CD4-positive, alpha-beta memory T cell (primary cell): ENCODE results near the gene NCKAP5. TPM values are rescaled to one million over a fixed set of nuclear protein-coding genes. Genes with fewer than 3 reads are reported as not detected.

Experiments
- CTCF ChIA-PET: fragments of 350-600 bp; sonication (Branson Sonifier 250); formaldehyde crosslinking; loops from one replicate; lab custom pipeline; 2021; ENCODE audit warnings: inconsistent platforms; ENCODE audit not compliant: partially characterized antibody; lab: Charles Lee
- POLR2A ChIA-PET: fragments of 350-600 bp; sonication (Branson Sonifier 250); formaldehyde crosslinking; loops from one replicate; lab custom pipeline; 2021; ENCODE audit not compliant: partially characterized antibody; lab: Charles Lee
- DNase-seq, 5 donors: peaks; one replicate each; pipeline versions ENCODE4 v3.0.0 to v3.0.0-alpha.2; 2020 to 2022; ENCODE audit warnings: mixed read lengths in 1 of 5
- H3K27ac ChIP-seq: one replicate; pipeline ENCODE4 v1.7.0; 2013; ENCODE audit warnings: low read depth, low read length
- H3K27me3 ChIP-seq: 2 replicates; pipeline ENCODE4 v1.7.0; 2013; ENCODE audit warnings: mild to moderate bottlenecking, low read length, moderate library complexity; ENCODE audit not compliant: insufficient read depth
- H3K36me3 ChIP-seq: 2 replicates; pipeline ENCODE4 v1.7.0; 2013; ENCODE audit warnings: mild to moderate bottlenecking, low read length, moderate library complexity; ENCODE audit not compliant: insufficient read depth
- H3K4me1 ChIP-seq: 2 replicates; pipeline ENCODE4 v1.7.0; 2013; ENCODE audit warnings: mild to moderate bottlenecking, low read length, moderate library complexity; ENCODE audit not compliant: insufficient read depth
- H3K4me3 ChIP-seq, 2 donors: one replicate each; pipeline ENCODE4 v1.7.0; 2013; ENCODE audit warnings: low read length in 2 of 2, mild to moderate bottlenecking in 1 of 2
- H3K9me3 ChIP-seq, 2 donors: one replicate each; pipeline ENCODE4 v1.7.0; 2013; ENCODE audit warnings: low read length in 2 of 2, control low read depth in 1 of 2; ENCODE audit not compliant: control insufficient read depth in 1 of 2
- H3K27ac Mint-ChIP-seq, 7 donors: one replicate each; pipeline ENCODE4 v1.8.0; 2020 to 2021; ENCODE audit warnings: mixed read lengths in 7 of 7, mild to moderate bottlenecking in 6 of 7, inconsistent platforms in 3 of 7, moderate library complexity in 3 of 7
- H3K27me3 Mint-ChIP-seq, 2 donors: one replicate each; pipeline ENCODE4 v1.8.0; 2020 to 2021; ENCODE audit warnings: mixed read lengths in 2 of 2
- H3K36me3 Mint-ChIP-seq, 2 donors: one replicate each; pipeline ENCODE4 v1.8.0; 2020 to 2021; ENCODE audit warnings: mixed read lengths in 2 of 2, inconsistent platforms in 1 of 2, mild to moderate bottlenecking in 1 of 2
- H3K4me1 Mint-ChIP-seq, 4 donors: one replicate each; pipeline ENCODE4 v1.8.0; 2020 to 2021; ENCODE audit warnings: mixed read lengths in 4 of 4, mild to moderate bottlenecking in 1 of 4
- H3K4me3 Mint-ChIP-seq, 8 donors: one replicate each; pipeline ENCODE4 v1.8.0; 2020 to 2021; ENCODE audit warnings: mixed read lengths in 8 of 8, mild to moderate bottlenecking in 7 of 8, moderate library complexity in 6 of 8, inconsistent platforms in 3 of 8
- H3K9me3 Mint-ChIP-seq, 8 donors: one replicate each; pipeline ENCODE4 v1.8.0; 2020 to 2021; ENCODE audit warnings: mixed read lengths in 8 of 8, mild to moderate bottlenecking in 5 of 8, inconsistent platforms in 3 of 8, moderate library complexity in 1 of 8
- intact Hi-C: fragments of 100-400 bp; cut with micrococcal nuclease; formaldehyde crosslinking; loops from one replicate; pipeline ENCODE4 v1.15.1; 2023
- polyA plus RNA-seq, 2 donors: library from polyadenylated mRNA; unstranded; fragments of 300-500 nt; fragmentation: Illumina TruSeq; gene quantifications; one replicate each; pipeline ENCODE4 v1.2.3, GENCODE V29; 2021
- total RNA-seq, 2 experiments: library from RNA; stranded (reverse); gene quantifications; one replicate each; pipeline ENCODE4 v1.2.3, GENCODE V29; 2021

Gene NCKAP5
- total and polyA plus RNA-seq, 4 experiments from 2014 or later: not detected

- Mint-ChIP-seq H3K4me1 (no peaks in the 10 kb centered on the region), H3K4me3 (no peak overlapping the region), H3K27me3 (peaks cover 0 to 5% of the 10 kb centered on the region in 2 donors), H3K27ac (no peak overlapping the region), H3K36me3 (no peaks in the 10 kb centered on the region), H3K9me3 (peaks cover 0 to 4% (median 1%) of the 10 kb centered on the region in 8 donors)
- H3K27ac ChIP-seq: no peak overlapping the region
- H3K27me3 ChIP-seq: no peaks in the 10 kb centered on the region
- CTCF ChIA-PET: no interaction called here
- POLR2A ChIA-PET: no interaction called here
- H3K4me1 ChIP-seq: no peaks in the 10 kb centered on the region
- intact Hi-C loops: no loop called here
- no peak overlapping the region for H3K4me3 ChIP-seq
- no peak for DNase-seq
- no peaks in the 10 kb centered on the region for H3K36me3 ChIP-seq
- H3K9me3 ChIP-seq: no peaks in the 10 kb centered on the region
Observed at GRCh38 chr2:133591164-133591563, 22.9 kb upstream of the NCKAP5 start.

DNA sequence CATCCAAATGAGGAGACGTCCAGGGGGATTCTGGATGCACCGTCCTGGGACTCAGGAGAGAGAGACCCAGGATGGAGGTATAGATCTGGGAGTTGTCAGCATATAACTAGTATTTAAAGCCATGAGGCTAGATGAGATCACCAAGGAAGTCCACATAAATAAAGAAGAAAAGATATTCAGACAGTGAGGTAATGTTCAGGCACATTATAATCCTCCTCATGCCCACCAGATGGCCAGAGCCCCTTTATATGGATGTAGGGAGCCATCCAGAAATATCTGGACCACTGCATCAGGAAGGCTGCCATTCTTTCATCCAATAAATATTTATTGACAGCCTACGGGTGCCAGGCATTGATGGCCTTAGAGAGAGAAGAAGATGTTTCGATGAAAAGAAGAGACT lies 21.2 kb upstream of the NCKAP5 start:
- no peak overlapping the region for H3K4me3 Mint-ChIP-seq
- ChIA-PET CTCF (no interaction called here), POLR2A (no interaction called here)
- H3K36me3 Mint-ChIP-seq: no peaks in the 10 kb centered on the region
- H3K4me1 Mint-ChIP-seq: no peaks in the 10 kb centered on the region
- H3K4me3 ChIP-seq: no peak overlapping the region
- no peaks in the 10 kb centered on the region for H3K4me1 ChIP-seq
- intact Hi-C loops: no loop called here
- no peak overlapping the region for H3K27ac Mint-ChIP-seq
- no peaks in the 10 kb centered on the region for H3K36me3 ChIP-seq
- H3K9me3 Mint-ChIP-seq: peaks cover 0 to 4% (median 0%) of the 10 kb centered on the region in 8 donors
- no peak for DNase-seq
- no peaks in the 10 kb centered on the region for H3K27me3 ChIP-seq
- no peak overlapping the region for H3K27ac ChIP-seq
- H3K27me3 Mint-ChIP-seq: peaks cover 0 to 5% of the 10 kb centered on the region in 2 donors
- H3K9me3 ChIP-seq: no peaks in the 10 kb centered on the region

DNA sequence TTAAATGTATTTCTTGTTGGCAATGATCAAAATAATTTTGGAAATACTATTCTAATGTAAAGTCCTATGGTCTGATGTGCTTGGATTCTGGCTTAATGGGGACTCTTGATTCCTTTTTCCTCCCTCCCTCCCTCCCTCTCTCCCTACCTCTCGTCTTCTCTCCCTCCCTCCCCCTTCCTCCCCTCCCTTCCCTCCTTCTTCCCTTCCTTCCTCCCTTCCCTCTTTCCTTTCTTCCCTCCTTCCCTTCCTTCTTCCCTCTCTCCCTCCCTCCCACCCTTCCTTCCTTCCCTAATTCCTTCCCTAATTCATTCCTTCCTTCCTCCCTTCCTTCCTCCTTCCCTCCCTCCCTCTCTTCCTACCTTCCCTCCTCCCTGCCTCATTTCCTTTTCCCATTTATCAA lies 19.9 kb upstream of the NCKAP5 start:
- no peak overlapping the region for H3K27ac Mint-ChIP-seq
- intact Hi-C loops: no loop called here
- POLR2A ChIA-PET: no interaction called here
- H3K27me3 Mint-ChIP-seq: peaks cover 0 to 5% of the 10 kb centered on the region in 2 donors
- no peaks in the 10 kb centered on the region for H3K36me3 Mint-ChIP-seq
- H3K9me3 Mint-ChIP-seq: peaks cover 0 to 4% (median 2%) of the 10 kb centered on the region in 8 donors
- Histone ChIP-seq H3K36me3 (no peaks in the 10 kb centered on the region), H3K4me3 (no peak overlapping the region), H3K9me3 (no peaks in the 10 kb centered on the region), H3K27ac (no peak overlapping the region), H3K27me3 (no peaks in the 10 kb centered on the region), H3K4me1 (no peaks in the 10 kb centered on the region)
- CTCF ChIA-PET: no interaction called here
- DNase-seq: no peak
- no peaks in the 10 kb centered on the region for H3K4me1 Mint-ChIP-seq
- H3K4me3 Mint-ChIP-seq: no peak overlapping the region

DNA sequence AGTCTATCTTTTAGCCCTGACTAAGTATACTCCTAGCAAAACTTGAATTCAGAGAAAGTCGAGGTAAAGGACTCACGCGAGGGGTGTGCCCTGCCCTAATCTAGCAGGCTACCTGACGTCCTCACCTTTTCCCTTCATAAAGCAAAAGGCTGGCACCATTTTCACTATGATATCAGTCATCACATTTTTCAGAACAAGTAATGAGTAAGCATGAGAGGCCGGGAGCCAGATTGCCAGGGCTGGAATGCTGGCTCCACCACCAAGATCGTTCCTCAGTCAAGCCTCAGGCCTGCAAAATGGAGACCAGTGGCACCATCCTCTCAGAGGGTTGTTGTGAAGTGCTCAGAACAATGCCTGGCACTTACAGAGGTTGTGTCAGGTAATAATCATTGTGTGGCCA lies 18.7 kb upstream of the NCKAP5 start:
- ChIA-PET CTCF (no interaction called here), POLR2A (no interaction called here)
- Histone ChIP-seq H3K36me3 (no peaks in the 10 kb centered on the region), H3K27me3 (no peaks in the 10 kb centered on the region), H3K4me3 (no peak overlapping the region), H3K27ac (no peak overlapping the region), H3K9me3 (no peaks in the 10 kb centered on the region), H3K4me1 (no peaks in the 10 kb centered on the region)
- peaks cover 0 to 5% of the 10 kb centered on the region in 2 donors for H3K27me3 Mint-ChIP-seq
- peaks cover 0 to 4% (median 1%) of the 10 kb centered on the region in 8 donors for H3K9me3 Mint-ChIP-seq
- H3K27ac Mint-ChIP-seq: no peak overlapping the region
- no peak for DNase-seq
- no peaks in the 10 kb centered on the region for H3K4me1 Mint-ChIP-seq
- intact Hi-C loops: no loop called here
- no peaks in the 10 kb centered on the region for H3K36me3 Mint-ChIP-seq
- no peak overlapping the region for H3K4me3 Mint-ChIP-seq

DNA sequence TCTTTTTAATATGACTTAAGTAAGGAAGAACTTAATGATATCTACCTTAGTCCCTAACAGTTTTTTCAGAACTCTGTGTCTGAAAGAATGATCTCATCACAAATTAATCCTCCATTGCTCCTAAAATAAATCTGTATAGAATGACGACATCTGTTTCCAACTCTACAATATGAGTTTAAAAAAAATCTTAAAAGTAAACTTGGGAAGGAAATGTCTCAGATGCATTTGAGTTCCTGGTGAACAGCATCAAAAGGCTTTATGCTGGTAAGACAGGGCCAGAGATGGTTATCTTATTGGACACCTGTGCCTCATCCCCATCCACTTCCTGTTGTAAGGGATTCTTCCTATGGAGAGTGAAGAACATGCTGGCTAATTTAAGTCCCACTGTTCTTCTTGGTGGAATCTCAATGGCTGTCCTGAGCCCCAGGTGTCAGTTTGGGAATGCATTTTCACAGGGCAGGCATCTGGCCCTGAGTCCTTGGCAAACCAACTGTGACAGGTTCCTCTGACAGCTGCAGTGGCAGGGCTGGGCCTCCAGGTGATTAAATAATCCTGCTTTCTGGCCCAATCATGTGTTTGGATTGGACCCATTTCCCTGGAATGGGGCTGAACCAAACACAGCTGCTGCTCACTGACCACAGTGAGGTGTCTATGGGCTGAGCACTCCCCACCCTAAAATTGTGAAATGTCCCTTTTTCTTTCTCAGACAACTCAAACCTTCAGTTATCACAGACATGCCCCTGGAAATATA lies 12.9 kb upstream of the NCKAP5 start:
- Mint-ChIP-seq H3K27ac (no peak overlapping the region), H3K36me3 (no peaks in the 10 kb centered on the region), H3K4me3 (no peak overlapping the region), H3K9me3 (peaks cover 0 to 4% (median 0%) of the 10 kb centered on the region in 8 donors), H3K4me1 (no peaks in the 10 kb centered on the region), H3K27me3 (peaks cover 0 to 1% of the 10 kb centered on the region in 2 donors)
- Histone ChIP-seq H3K4me3 (no peak overlapping the region), H3K36me3 (no peaks in the 10 kb centered on the region), H3K27me3 (no peaks in the 10 kb centered on the region), H3K27ac (no peak overlapping the region), H3K4me1 (no peaks in the 10 kb centered on the region), H3K9me3 (no peaks in the 10 kb centered on the region)
- intact Hi-C loops: no loop called here
- no peak for DNase-seq
- POLR2A ChIA-PET: no interaction called here
- CTCF ChIA-PET: no interaction called here

GRCh38 chr2:133579274-133579673 lies 11.0 kb upstream of the NCKAP5 start:
- H3K4me3 Mint-ChIP-seq: no peak overlapping the region
- H3K27ac ChIP-seq: no peak overlapping the region
- peaks cover 0 to 4% (median 0%) of the 10 kb centered on the region in 8 donors for H3K9me3 Mint-ChIP-seq
- H3K36me3 ChIP-seq: no peaks in the 10 kb centered on the region
- H3K4me1 ChIP-seq: no peaks in the 10 kb centered on the region
- no peak overlapping the region for H3K4me3 ChIP-seq
- no peaks in the 10 kb centered on the region for H3K27me3 ChIP-seq
- H3K27me3 Mint-ChIP-seq: peaks cover 0 to 1% of the 10 kb centered on the region in 2 donors
- H3K27ac Mint-ChIP-seq: peak overlapping the region in 1 of 7 donors; percentile 10
- H3K4me1 Mint-ChIP-seq: no peaks in the 10 kb centered on the region
- ChIA-PET CTCF (no interaction called here), POLR2A (no interaction called here)
- no peaks in the 10 kb centered on the region for H3K9me3 ChIP-seq
- no peaks in the 10 kb centered on the region for H3K36me3 Mint-ChIP-seq
- intact Hi-C loops: no loop called here
- DNase-seq: no peak

DNA sequence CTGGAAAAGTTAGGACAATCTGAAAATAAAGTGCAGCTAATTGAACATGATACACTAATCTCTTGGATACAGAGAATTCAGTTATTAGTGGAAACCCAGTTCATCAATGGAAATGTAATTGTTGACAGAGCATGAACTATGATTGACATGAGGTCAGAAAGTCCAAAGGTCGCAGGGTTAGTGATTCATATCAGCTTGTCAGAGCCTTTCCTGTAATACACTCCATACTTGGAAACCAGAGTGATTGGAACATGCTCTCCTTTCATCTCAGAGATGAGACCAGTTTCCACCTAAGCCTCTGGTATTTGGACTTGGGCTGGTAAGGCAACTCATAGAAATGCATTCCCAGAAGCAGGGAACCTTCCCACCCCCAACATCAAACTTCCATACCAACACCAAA lies 8.5 kb upstream of the NCKAP5 start:
- no peak overlapping the region for H3K4me3 Mint-ChIP-seq
- no peaks in the 10 kb centered on the region for H3K27me3 ChIP-seq
- no peak overlapping the region for H3K27ac ChIP-seq
- no peaks in the 10 kb centered on the region for H3K36me3 ChIP-seq
- intact Hi-C loops: no loop called here
- CTCF ChIA-PET: no interaction called here
- H3K4me1 Mint-ChIP-seq: no peaks in the 10 kb centered on the region
- H3K4me1 ChIP-seq: no peaks in the 10 kb centered on the region
- POLR2A ChIA-PET: no interaction called here
- H3K27me3 Mint-ChIP-seq: peaks cover 0 to 3% of the 10 kb centered on the region in 2 donors
- peaks cover 0 to 3% (median 0%) of the 10 kb centered on the region in 8 donors for H3K9me3 Mint-ChIP-seq
- H3K36me3 Mint-ChIP-seq: no peaks in the 10 kb centered on the region
- no peaks in the 10 kb centered on the region for H3K9me3 ChIP-seq
- no peak for DNase-seq
- H3K4me3 ChIP-seq: no peak overlapping the region
- H3K27ac Mint-ChIP-seq: no peak overlapping the region
